ENCODE data around the gene NPIPB9. TPM values are rescaled to one million over a fixed set of nuclear protein-coding genes. Genes with fewer than 3 reads are reported as not detected.
"Not testable (repeated sequence)": the region's sequence is repeated elsewhere in the genome, so short reads cannot be mapped to it uniquely, and the experiment has no call there.

Gene NPIPB9
- 0.41 TPM in 1 of 2 replicates, not detected in the other for total RNA-seq (2014; rRNA removed; shearing (Covaris generic))

- in situ Hi-C loops (cut with HindIII; ENCODE audit: low sequenced_read_pairs), result not testable (repeated sequence)
Observed at GRCh38 chr16:28751487-28751886, at the start of gene NPIPB9. Gene NPIPB9, plus strand, starts transcription at chr16:28751787.

GRCh38 chr16:28704246-28704645, 47.3 kb upstream of the NPIPB9 start:
- in situ Hi-C loops (cut with HindIII; ENCODE audit: low sequenced_read_pairs); DNase-seq (ENCODE audit: low spot score): not testable (repeated sequence)

More at GRCh38 chr16:28751487-28751886, at the start of gene NPIPB9:
- DNase-seq (ENCODE audit: low spot score), result not testable (repeated sequence)

DNA sequence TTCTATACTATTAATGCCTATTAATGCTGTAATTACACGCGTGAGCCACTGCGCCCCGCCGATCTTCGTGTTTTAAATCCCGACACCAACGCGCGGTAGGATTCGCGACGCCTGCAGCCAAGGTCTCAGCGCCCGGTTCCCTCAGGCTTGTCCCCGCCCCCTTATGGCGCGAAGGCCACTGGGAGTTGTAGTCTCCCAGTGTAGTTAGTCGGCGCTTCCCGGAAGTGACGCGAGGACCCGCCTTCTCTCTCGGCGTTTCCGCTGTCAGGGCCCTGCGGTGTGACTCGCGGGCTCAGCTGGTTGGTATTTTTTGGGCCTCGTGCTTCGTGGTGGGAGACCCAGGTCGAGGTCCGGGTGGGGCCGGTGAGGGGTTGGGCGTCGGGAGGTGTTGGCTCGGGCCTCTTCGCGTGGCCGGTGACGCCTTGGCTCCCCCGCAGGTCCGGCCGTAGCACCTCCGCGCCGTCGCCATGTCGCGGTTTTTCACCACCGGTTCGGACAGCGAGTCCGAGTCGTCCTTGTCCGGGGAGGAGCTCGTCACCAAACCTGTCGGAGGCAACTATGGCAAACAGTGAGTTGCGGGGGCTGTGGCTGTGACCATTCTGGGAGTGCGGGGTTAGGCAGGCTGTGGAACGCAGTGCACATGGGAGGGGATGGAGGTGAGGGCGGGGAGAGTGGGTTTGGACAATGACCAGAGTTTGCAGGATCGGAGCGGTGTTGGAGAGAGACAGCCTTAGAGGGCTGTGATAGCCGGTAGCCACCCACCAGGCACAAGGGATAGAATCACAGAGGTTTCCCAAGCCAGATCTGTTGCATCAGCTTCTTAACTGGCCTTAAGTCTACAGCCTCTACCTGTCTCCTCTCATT, 40.1 kb upstream of the NPIPB9 start, which contains the start of gene EIF3C:
Gene EIF3C (plus strand): TSS at position 245 of the 864 bp plus-strand sequence. CDS start 223 bp downstream, at position 468.
- in situ Hi-C loops (cut with HindIII; ENCODE audit: low sequenced_read_pairs); DNase-seq (ENCODE audit: low spot score): not testable (repeated sequence)

DNA sequence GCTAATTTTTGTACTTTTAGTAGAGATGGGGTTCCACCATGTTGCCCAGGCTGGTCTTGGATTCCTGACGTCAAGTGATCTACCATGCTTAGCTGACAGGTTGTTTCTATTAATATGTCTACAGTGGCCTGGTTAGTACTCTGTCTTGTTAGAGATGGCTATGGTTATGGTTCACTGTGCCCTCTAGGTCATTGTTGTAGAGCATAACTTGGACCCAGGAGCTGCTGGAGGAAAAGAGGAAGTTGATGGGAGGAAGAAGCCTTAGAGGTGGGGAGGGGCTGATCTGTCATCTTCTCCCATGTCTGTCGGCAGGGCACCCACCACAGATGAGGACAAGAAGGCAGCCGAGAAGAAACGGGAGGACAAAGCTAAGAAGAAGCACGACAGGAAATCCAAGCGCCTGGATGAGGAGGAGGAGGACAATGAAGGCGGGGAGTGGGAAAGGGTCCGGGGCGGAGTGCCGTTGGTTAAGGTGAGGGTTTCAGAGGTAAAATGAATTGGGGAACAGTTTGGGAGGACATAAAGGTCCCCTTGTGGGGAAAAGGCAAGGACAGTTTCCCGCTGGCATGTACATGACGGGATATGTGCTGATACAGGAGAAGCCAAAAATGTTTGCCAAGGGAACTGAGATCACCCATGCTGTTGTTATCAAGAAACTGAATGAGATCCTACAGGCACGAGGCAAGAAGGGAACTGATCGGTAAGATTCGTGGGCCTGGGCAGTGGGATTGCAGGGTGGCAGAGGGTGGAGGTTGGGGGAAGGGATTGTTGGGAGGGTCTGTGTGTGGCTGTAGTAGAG, 28.5 kb upstream of the NPIPB9 start:
- DNase-seq (ENCODE audit: low spot score); in situ Hi-C loops (cut with HindIII; ENCODE audit: low sequenced_read_pairs): not testable (repeated sequence)

DNA sequence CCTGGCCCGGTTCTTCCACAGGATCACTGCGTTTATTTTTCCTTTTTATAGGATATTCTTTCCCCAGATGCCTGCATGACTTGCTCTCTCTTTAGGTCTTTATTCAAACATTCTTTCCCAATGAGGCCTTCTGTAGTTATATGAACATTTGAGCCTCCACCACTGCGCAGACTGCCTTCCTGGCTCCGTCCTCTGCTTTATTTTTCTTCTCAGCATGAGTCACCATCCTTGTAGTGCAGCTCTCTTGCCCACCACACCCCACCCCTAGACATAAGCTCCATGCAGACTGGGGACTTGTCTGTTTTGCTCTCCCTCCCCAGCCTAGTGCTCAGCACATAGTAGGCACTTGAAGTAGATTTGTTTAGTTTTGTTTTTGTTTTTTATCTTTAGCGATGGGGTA, 20.3 kb upstream of the NPIPB9 start:
- in situ Hi-C loops (cut with HindIII; ENCODE audit: low sequenced_read_pairs); DNase-seq (ENCODE audit: low spot score): not testable (repeated sequence)

DNA sequence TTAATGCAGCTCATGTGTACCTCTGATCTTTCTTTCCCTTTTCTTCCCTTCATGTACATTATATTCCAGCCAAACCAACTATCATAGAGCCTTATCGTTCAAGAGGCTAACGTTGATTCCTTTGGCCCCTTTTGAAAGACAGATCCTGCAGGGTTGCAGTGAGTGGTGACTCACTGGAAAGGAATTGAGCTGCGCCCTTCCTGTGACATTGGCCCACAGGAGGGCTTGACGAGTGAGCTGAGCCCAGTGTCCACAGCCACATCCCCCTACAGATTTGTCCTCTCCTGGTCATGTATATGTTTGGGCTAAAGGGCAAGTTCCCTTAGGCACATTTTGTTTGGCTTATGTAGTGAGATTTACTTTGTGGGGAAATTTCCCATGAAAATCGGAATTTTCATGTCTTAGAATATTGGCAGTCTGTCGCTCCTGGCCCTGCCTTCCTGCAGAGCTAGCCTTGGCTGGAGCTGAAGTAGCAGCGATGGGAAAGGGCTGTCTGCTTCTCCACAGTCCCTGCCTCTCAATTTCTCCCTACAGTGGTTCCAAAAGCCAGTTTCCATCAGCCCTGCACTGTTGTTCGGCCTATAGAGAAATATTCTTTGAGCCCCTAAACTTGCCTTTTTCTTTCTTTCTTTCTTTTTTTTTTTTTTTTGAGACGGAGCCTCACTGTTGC, 19.0 kb upstream of the NPIPB9 start:
- in situ Hi-C loops (cut with HindIII; ENCODE audit: low sequenced_read_pairs); DNase-seq (ENCODE audit: low spot score): not testable (repeated sequence)

DNA sequence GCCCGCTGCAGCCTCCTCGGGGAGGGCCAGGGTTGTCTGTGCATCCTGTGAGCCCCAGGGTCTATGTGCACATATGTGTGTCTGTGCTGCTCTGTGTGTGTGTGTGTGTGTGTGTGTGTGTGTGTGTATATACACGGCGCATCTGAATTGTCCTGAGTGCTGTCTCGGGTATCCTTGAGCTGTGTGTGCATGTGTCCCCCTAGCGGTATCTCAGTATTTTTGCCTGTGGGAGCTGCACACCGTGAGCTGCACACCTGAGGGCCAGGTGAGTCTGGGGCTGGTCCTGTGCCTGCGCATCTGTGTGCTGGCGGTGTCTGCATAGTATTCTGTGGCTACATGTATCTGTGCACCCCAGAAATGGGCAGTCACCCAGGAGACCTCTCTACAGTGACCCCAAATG, 11.8 kb upstream of the NPIPB9 start:
- DNase-seq (ENCODE audit: low spot score); in situ Hi-C loops (cut with HindIII; ENCODE audit: low sequenced_read_pairs): not testable (repeated sequence)

GRCh38 chr16:28740631-28741030, 11.0 kb upstream of the NPIPB9 start:
- DNase-seq (ENCODE audit: low spot score); in situ Hi-C loops (cut with HindIII; ENCODE audit: low sequenced_read_pairs): not testable (repeated sequence)

- DNase-seq (ENCODE audit: low spot score); in situ Hi-C loops (cut with HindIII; ENCODE audit: low sequenced_read_pairs): not testable (repeated sequence)
Observed at GRCh38 chr16:28741295-28741694, 10.3 kb upstream of the NPIPB9 start.

DNA sequence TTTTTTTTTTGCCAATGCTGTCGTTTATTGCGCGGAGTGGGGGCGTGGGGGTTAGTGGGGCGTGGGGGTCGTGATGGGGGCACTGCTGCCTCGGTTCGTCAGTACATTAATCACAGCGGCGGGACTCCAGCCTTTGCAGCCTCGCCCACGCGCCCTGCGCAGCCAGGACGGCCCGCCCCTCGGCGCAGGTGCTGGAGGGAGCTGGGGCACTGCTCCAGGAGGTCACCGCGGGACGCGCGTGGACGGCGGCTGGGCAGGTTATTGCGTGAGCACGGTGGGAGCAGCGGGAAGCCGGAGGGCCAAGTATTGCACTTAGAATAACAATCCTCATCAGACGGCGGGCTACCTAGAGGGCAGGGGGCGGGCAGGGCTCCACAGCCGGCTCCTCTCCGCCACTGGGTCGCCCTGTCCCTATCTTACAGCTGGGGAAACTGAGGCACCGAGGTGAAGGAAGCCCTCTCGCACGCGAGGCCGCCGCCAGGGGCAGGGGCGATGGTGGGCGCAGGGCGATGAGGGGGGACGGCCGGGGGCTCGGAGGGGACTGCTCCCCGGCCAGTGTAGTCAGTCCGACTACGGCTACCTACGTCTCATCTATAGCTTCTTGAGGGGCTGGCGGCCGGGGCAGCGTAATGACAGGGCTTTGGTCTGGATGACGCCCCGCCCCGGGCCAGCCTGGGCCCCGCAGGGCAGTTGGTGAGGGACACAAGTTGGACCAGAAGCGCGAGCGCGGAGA, 4.8 kb upstream of the NPIPB9 start:
- in situ Hi-C loops (cut with HindIII; ENCODE audit: low sequenced_read_pairs); DNase-seq (ENCODE audit: low spot score): not testable (repeated sequence)

GRCh38 chr16:28749997-28750465, 1.6 kb upstream of the NPIPB9 start:
- in situ Hi-C loops (cut with HindIII; ENCODE audit: low sequenced_read_pairs); DNase-seq (ENCODE audit: low spot score): not testable (repeated sequence)

- in situ Hi-C loops (cut with HindIII; ENCODE audit: low sequenced_read_pairs); DNase-seq (ENCODE audit: low spot score): not testable (repeated sequence)
Observed at GRCh38 chr16:28750469-28751067, 1.0 kb upstream of the NPIPB9 start.

- in situ Hi-C loops (cut with HindIII; ENCODE audit: low sequenced_read_pairs); DNase-seq (ENCODE audit: low spot score): not testable (repeated sequence)
Observed at GRCh38 chr16:28781697-28782096, 30.1 kb downstream of the NPIPB9 start.

GRCh38 chr16:28782357-28782756, 30.8 kb downstream of the NPIPB9 start:
- in situ Hi-C loops (cut with HindIII; ENCODE audit: low sequenced_read_pairs), result not testable (repeated sequence)

DNA sequence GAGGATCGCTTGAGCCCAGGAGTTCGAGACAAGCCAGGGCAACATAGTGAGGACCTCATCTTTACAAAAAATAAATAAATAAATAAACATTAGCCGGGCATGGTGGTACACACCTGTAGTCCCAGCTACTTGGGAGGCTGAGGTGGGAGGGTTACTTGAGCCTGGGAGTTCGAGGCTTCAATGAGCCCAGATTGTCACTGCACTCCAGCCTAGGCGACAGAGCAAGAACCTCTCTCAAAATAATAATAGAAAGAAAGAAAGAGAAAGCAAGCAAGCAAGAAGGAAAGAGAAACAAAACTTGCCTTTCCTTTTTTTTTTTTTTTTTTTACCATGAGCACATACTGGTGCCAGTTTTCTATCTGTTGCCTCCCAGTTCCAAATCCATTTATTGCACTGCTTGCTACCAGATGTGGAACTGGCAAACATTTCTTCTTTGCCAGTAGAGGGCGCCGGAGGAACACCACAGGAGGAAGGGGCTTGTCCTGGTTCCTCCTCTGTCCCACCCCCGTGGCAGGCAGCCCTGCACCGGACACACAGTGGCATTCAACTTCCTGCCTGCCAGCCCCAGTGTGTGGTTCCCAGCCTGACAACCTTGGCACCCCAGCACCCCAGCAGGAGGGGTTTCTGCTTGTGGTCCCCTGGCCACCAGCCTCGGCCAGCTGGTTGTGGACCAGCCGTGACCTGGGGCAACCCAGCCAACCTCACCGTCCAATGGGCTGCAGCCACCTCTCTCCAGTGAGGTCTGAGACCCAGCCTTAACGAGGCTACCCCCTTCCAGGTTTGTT, 50.8 kb downstream of the NPIPB9 start:
- in situ Hi-C loops (cut with HindIII; ENCODE audit: low sequenced_read_pairs); DNase-seq (ENCODE audit: low spot score): not testable (repeated sequence)

More at GRCh38 chr16:28782357-28782756, 30.8 kb downstream of the NPIPB9 start:
- DNase-seq (ENCODE audit: low spot score), result not testable (repeated sequence)

DNA sequence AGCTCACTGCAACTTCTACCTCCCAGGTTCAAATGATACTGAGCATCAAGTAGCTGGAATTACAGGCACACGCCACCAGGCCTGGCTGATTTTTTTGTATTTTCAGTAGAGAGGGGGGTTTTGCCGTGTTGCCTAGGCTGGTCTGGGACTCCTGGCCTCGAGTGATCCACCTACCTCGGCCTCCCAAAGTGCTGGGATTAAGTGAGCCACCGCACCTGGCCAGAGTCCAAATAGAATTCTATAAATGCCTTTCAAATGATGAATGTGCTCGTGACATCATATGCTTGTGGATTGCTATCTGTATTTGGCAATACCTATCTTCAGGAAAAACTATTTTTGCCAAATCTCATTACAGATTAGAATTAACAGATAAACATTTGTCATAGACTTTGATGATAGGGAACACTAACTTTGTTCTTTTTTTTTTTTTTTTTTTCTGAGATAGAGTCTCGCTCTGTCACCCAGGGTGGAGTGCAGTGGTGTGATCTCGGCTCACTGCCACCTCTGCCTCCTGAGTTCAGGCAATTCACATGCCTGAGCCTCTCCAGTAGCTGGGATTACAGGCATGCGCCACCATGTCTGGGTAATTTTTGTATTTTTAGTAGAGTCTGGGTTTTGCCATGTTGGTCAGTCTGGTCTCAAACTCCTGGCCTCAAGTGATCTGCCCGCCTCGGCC, 56.0 kb downstream of the NPIPB9 start:
- DNase-seq (ENCODE audit: low spot score); in situ Hi-C loops (cut with HindIII; ENCODE audit: low sequenced_read_pairs): not testable (repeated sequence)

- in situ Hi-C loops (cut with HindIII; ENCODE audit: low sequenced_read_pairs), result no loop called here
- DNase-seq (ENCODE audit: low spot score), result no peak
Observed at GRCh38 chr16:28820016-28820415, 68.4 kb downstream of the NPIPB9 start.
